Measurements from ENCODE around the gene CNGB1. TPM values are rescaled to one million over a fixed set of nuclear protein-coding genes. Genes with fewer than 3 reads are reported as not detected.

Gene CNGB1
- total RNA-seq, 2 experiments from 2014 or later: not detected

- POLR2A ChIA-PET: no interaction called here
- Mint-ChIP-seq H3K27me3 (peaks cover 61% of the 10 kb centered on the region), H3K27ac (no peak overlapping the region), H3K4me1 (ENCODE audit: low read depth) (peaks cover 13% of the 10 kb centered on the region), H3K9me3 (no peaks in the 10 kb centered on the region), H3K36me3 (ENCODE audit: low read depth) (no peaks in the 10 kb centered on the region), H3K4me3 (no peak overlapping the region)
- TF ChIP-seq CTCF (IDR thresholded peaks at IDR 0.05): no peak
- no peak overlapping the region for H3K27ac ChIP-seq (ENCODE audit: low read depth in 1 of 2, low read length in 2 of 2)
- H3K4me3 ChIP-seq (ENCODE audit: low read length): no peak overlapping the region
- H3K4me1 ChIP-seq (ENCODE audit: insufficient read depth, low read length): peaks cover 3% of the 10 kb centered on the region
- ATAC-seq (ENCODE audit: poor library complexity): no peak
- CTCF ChIA-PET: interaction anchor here (0.5 to 0.6 kb wide), 2 partner anchors 58 to 452 kb away, joined by 3 to 5 read pairs; no protein-coding TSS in a partner anchor
- intact Hi-C loops (cut with DNase I, micrococcal nuclease): no loop called here
- H3K36me3 ChIP-seq (ENCODE audit: insufficient read depth, low read length): no peaks in the 10 kb centered on the region
- DNase-seq: peak in 3 of 14 experiments; percentile 33 to 40 (median 36)
- no peaks in the 10 kb centered on the region for H3K9me3 ChIP-seq (ENCODE audit: control insufficient read depth in 1 of 2, insufficient read depth in 1 of 2, low read length in 2 of 2)
- peaks cover 13 to 22% of the 10 kb centered on the region in 2 experiments for H3K27me3 ChIP-seq (ENCODE audit: control insufficient read depth in 1 of 2, insufficient read depth in 2 of 2, low read length in 2 of 2)
These were observed 80.8 kb downstream of the CNGB1 start for GRCh38 chr16:57889960-57890751.

GRCh38 chr16:57889522-57889921 is 81.4 kb downstream of the CNGB1 start:
- Histone ChIP-seq H3K4me3 (ENCODE audit: low read length) (no peak overlapping the region), H3K27ac (ENCODE audit: low read depth in 1 of 2, low read length in 2 of 2) (no peak overlapping the region), H3K27me3 (ENCODE audit: control insufficient read depth in 1 of 2, insufficient read depth in 2 of 2, low read length in 2 of 2) (peaks cover 20 to 28% of the 10 kb centered on the region in 2 experiments), H3K9me3 (ENCODE audit: control insufficient read depth in 1 of 2, insufficient read depth in 1 of 2, low read length in 2 of 2) (no peaks in the 10 kb centered on the region), H3K36me3 (ENCODE audit: insufficient read depth, low read length) (no peaks in the 10 kb centered on the region), H3K4me1 (ENCODE audit: insufficient read depth, low read length) (peaks cover 3% of the 10 kb centered on the region)
- H3K4me1 Mint-ChIP-seq (ENCODE audit: low read depth): peaks cover 7% of the 10 kb centered on the region
- H3K4me3 Mint-ChIP-seq: no peak overlapping the region
- peaks cover 67% of the 10 kb centered on the region for H3K27me3 Mint-ChIP-seq
- H3K36me3 Mint-ChIP-seq (ENCODE audit: low read depth): no peaks in the 10 kb centered on the region
- intact Hi-C loops (cut with DNase I, micrococcal nuclease): no loop called here
- CTCF ChIA-PET: interaction anchor here (0.6 kb wide), 1 partner anchor 57 kb away, joined by 5 read pairs; no protein-coding TSS in a partner anchor
- POLR2A ChIA-PET: no interaction called here
- TF ChIP-seq CTCF (IDR thresholded peaks at IDR 0.05): no peak
- H3K27ac Mint-ChIP-seq: no peak overlapping the region
- ATAC-seq (ENCODE audit: poor library complexity): no peak
- no peaks in the 10 kb centered on the region for H3K9me3 Mint-ChIP-seq
- DNase-seq: no peak

GRCh38 chr16:57889111-57889510 is 81.8 kb downstream of the CNGB1 start:
- intact Hi-C loops (cut with DNase I, micrococcal nuclease): no loop called here
- Mint-ChIP-seq H3K4me1 (ENCODE audit: low read depth) (peaks cover 3% of the 10 kb centered on the region), H3K36me3 (ENCODE audit: low read depth) (no peaks in the 10 kb centered on the region), H3K27me3 (peaks cover 71% of the 10 kb centered on the region), H3K4me3 (no peak overlapping the region), H3K9me3 (no peaks in the 10 kb centered on the region), H3K27ac (no peak overlapping the region)
- Histone ChIP-seq H3K27me3 (ENCODE audit: control insufficient read depth in 1 of 2, insufficient read depth in 2 of 2, low read length in 2 of 2) (peaks cover 23 to 33% of the 10 kb centered on the region in 2 experiments), H3K4me1 (ENCODE audit: insufficient read depth, low read length) (peaks cover under 1% of the 10 kb centered on the region), H3K4me3 (ENCODE audit: low read length) (no peak overlapping the region), H3K9me3 (ENCODE audit: control insufficient read depth in 1 of 2, insufficient read depth in 1 of 2, low read length in 2 of 2) (no peaks in the 10 kb centered on the region), H3K27ac (ENCODE audit: low read depth in 1 of 2, low read length in 2 of 2) (no peak overlapping the region), H3K36me3 (ENCODE audit: insufficient read depth, low read length) (no peaks in the 10 kb centered on the region)
- DNase-seq: no peak
- POLR2A ChIA-PET: no interaction called here
- TF ChIP-seq CTCF (IDR thresholded peaks at IDR 0.05): no peak
- no peak for ATAC-seq (ENCODE audit: poor library complexity)
- CTCF ChIA-PET: no interaction called here
